Parathyroid adenoma (tissue), 2 donors: ENCODE data around the gene GRIK2.

Experiments used
- H2AFZ ChIP-seq: fragments of 300-600 bp; sonication (generic); one replicate; pipeline ENCODE4 v1.7.0; 2017; ENCODE audit warnings: antibody characterized with exemption, mild to moderate bottlenecking
- H3K27ac ChIP-seq: fragments of 300-600 bp; sonication (generic); one replicate; pipeline ENCODE4 v1.7.0; 2017
- H3K27me3 ChIP-seq: fragments of 300-600 bp; sonication (generic); one replicate; pipeline ENCODE4 v1.7.0; 2017; ENCODE audit warnings: low read length; ENCODE audit not compliant: control insufficient read depth, insufficient read depth
- H3K36me3 ChIP-seq: fragments of 300-600 bp; sonication (generic); one replicate; pipeline ENCODE4 v1.7.0; 2017; ENCODE audit warnings: low read length; ENCODE audit not compliant: control insufficient read depth, insufficient read depth
- H3K4me1 ChIP-seq: fragments of 300-600 bp; sonication (generic); one replicate; pipeline ENCODE4 v1.7.0; 2017; ENCODE audit warnings: control low read depth
- H3K4me2 ChIP-seq: fragments of 300-600 bp; sonication (generic); one replicate; pipeline ENCODE4 v1.7.0; 2017; ENCODE audit warnings: low read length
- H3K4me3 ChIP-seq: fragments of 300-600 bp; sonication (generic); one replicate; pipeline ENCODE4 v1.7.0; 2017; ENCODE audit warnings: low read depth, low read length
- H3K79me2 ChIP-seq: fragments of 300-600 bp; sonication (generic); one replicate; pipeline ENCODE4 v1.7.0; 2017; ENCODE audit warnings: control low read depth
- H3K9ac ChIP-seq: fragments of 300-600 bp; sonication (generic); one replicate; pipeline ENCODE4 v1.7.0; 2017; ENCODE audit warnings: mild to moderate bottlenecking
- H3K9me3 ChIP-seq: fragments of 300-600 bp; sonication (generic); one replicate; pipeline ENCODE4 v1.7.0; 2017; ENCODE audit warnings: low read length; ENCODE audit not compliant: control insufficient read depth
- CTCF ChIP-seq: fragments of 300-600 bp; sonication (generic); IDR thresholded peaks from one replicate; pipeline ENCODE4 v1.7.0; 2017; ENCODE audit warnings: antibody characterized with exemption, mild to moderate bottlenecking
- donor health status: primary hyperparathyroidism.

GRIK2 gene

DNA sequence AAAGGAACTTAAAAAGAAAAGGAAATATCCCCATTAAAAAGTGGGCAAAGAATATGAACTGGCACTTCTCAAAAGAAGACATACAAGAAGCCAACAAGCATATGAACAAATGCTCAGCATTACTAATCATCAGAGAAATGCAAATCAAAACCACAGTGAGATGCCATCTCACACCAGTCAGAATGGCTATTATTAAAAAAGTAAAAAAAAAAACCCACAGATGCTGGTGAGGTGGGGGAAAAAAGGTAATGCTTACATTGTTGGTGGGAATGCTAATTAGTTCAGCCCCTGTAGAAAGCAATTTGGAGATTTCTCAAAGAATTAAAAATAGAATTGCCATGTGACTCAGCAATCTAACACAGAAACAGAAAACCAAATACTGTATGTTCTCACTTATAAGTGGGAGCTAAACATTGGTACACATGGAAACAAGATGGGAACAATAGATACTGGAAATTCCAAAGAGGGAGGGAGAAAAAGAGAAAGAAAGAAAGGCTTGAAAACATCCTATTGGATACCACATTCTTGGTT lies 437.1 kb downstream of the GRIK2 start:
- Histone ChIP-seq H3K4me2 (no peak overlapping the region), H3K27ac (no peak overlapping the region), H3K9me3 (no peaks in the 10 kb centered on the region), H3K36me3 (no peaks in the 10 kb centered on the region), H3K4me3 (no peak overlapping the region), H3K27me3 (no peaks in the 10 kb centered on the region), H3K9ac (no peak overlapping the region), H3K79me2 (no peaks in the 10 kb centered on the region), H2AFZ (no peak overlapping the region), H3K4me1 (no peaks in the 10 kb centered on the region)
- TF ChIP-seq CTCF = no peak

GRCh38 chr6:101832371-101832770 lies 438.9 kb downstream of the GRIK2 start:
- Histone ChIP-seq H3K4me3 (no peak overlapping the region), H3K27ac (no peak overlapping the region), H3K36me3 (no peaks in the 10 kb centered on the region), H3K9me3 (no peaks in the 10 kb centered on the region), H3K27me3 (no peaks in the 10 kb centered on the region), H3K4me1 (no peaks in the 10 kb centered on the region), H3K4me2 (no peak overlapping the region), H2AFZ (no peak overlapping the region), H3K79me2 (no peaks in the 10 kb centered on the region), H3K9ac (no peak overlapping the region)
- TF ChIP-seq CTCF = no peak

GRCh38 chr6:101840100-101840499 lies 446.6 kb downstream of the GRIK2 start:
- no peak overlapping the region for H2AFZ ChIP-seq
- no peak overlapping the region for H3K9ac ChIP-seq
- H3K4me2 ChIP-seq = no peak overlapping the region
- H3K4me1 ChIP-seq = no peaks in the 10 kb centered on the region
- H3K9me3 ChIP-seq = no peaks in the 10 kb centered on the region
- no peak overlapping the region for H3K4me3 ChIP-seq
- H3K36me3 ChIP-seq = no peaks in the 10 kb centered on the region
- no peaks in the 10 kb centered on the region for H3K79me2 ChIP-seq
- H3K27me3 ChIP-seq = no peaks in the 10 kb centered on the region
- H3K27ac ChIP-seq = no peak overlapping the region
- TF ChIP-seq CTCF = no peak

DNA sequence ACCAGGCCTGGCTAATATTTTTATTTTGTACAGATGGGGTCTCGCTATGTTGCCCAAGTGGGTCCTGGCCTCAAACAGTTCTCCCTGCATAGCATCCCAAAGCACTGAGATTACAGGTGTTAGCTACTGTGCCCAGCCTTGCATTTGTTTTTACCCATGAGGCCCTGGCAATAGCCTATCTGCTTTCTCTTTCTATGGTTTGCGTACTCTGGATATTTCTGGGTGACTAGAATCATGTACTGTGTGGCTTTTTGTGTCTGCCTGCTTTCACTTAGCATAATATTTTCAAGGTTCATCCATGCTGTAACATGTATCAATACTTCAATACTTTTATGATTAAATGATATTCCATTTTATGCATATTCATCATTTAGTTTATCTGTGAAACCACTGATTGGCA lies 451.7 kb downstream of the GRIK2 start:
- Histone ChIP-seq H3K4me3 (no peak overlapping the region), H3K9ac (no peak overlapping the region), H2AFZ (no peak overlapping the region), H3K4me2 (no peak overlapping the region), H3K79me2 (no peaks in the 10 kb centered on the region), H3K4me1 (no peaks in the 10 kb centered on the region), H3K27me3 (no peaks in the 10 kb centered on the region), H3K36me3 (no peaks in the 10 kb centered on the region), H3K9me3 (no peaks in the 10 kb centered on the region), H3K27ac (no peak overlapping the region)
- no peak for TF ChIP-seq CTCF

- no peak overlapping the region for H2AFZ ChIP-seq
- H3K9me3 ChIP-seq = no peaks in the 10 kb centered on the region
- H3K4me1 ChIP-seq = no peaks in the 10 kb centered on the region
- no peak for TF ChIP-seq CTCF
- H3K27ac ChIP-seq = no peak overlapping the region
- no peaks in the 10 kb centered on the region for H3K36me3 ChIP-seq
- no peaks in the 10 kb centered on the region for H3K27me3 ChIP-seq
- no peak overlapping the region for H3K9ac ChIP-seq
- H3K4me2 ChIP-seq = no peak overlapping the region
- H3K4me3 ChIP-seq = no peak overlapping the region
- H3K79me2 ChIP-seq = no peaks in the 10 kb centered on the region
Observed at GRCh38 chr6:101845621-101846020, 452.1 kb downstream of the GRIK2 start.
